GM06990 (cell line): ENCODE measurements around the gene HIVEP1.

ENCODE experiments used
- DNase-seq: peaks from one replicate; pipeline ENCODE4 v3.0.0-alpha.2; 2011; ENCODE audit not compliant: insufficient read length; ENCODE audit errors: extremely low read depth
- H3K27me3 ChIP-seq: replicated peaks from 2 replicates; pipeline ENCODE4 v1.6.0; 2011; ENCODE audit warnings: low read length; ENCODE audit not compliant: control insufficient read depth, insufficient read depth
- H3K36me3 ChIP-seq: 2 replicates; pipeline ENCODE4 v1.5.1; 2011; ENCODE audit warnings: low read length; ENCODE audit not compliant: control insufficient read depth, insufficient read depth
- H3K4me3 ChIP-seq: replicated peaks from 2 replicates; pipeline ENCODE4 v1.5.1; 2011; ENCODE audit warnings: low read depth, mild to moderate bottlenecking, control low read depth, low read length
- CTCF ChIP-seq: IDR thresholded peaks from 2 replicates; pipeline ENCODE4 v1.5.1; 2011; ENCODE audit warnings: low read length, control low read depth, mild to moderate bottlenecking, inconsistent platforms; ENCODE audit not compliant: insufficient read depth, poor library complexity, severe bottlenecking

HIVEP1 gene

GRCh38 chr6:12047792-12048432 lies 35.8 kb downstream of the HIVEP1 start:
- Histone ChIP-seq H3K4me3 (no peak overlapping the region), H3K27me3 (no peaks in the 10 kb centered on the region), H3K36me3 (no peaks in the 10 kb centered on the region)
- no peak for DNase-seq
- no peak for TF ChIP-seq CTCF

DNA sequence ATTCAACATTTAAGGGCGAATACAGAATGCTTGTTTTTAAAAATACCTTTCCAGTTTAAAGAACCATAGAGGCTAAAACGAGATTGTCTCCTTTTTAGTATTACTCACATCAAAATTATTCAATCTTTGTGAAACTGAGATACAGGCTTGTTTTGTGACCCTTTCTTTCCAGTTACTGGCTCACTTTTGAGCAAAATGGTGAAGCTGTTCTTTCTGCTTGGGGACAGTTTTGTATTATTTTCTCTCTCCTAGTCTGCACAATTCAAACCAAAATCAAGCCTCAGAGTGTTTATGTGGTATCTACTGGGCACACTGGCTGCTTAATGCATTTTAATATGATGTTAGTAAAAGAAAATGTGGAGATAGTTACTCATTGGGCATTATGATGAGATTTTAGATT lies 36.5 kb downstream of the HIVEP1 start:
- H3K36me3 ChIP-seq, result no peaks in the 10 kb centered on the region
- H3K4me3 ChIP-seq, result no peak overlapping the region
- TF ChIP-seq CTCF, result no peak
- DNase-seq, result no peak
- H3K27me3 ChIP-seq, result no peaks in the 10 kb centered on the region

DNA sequence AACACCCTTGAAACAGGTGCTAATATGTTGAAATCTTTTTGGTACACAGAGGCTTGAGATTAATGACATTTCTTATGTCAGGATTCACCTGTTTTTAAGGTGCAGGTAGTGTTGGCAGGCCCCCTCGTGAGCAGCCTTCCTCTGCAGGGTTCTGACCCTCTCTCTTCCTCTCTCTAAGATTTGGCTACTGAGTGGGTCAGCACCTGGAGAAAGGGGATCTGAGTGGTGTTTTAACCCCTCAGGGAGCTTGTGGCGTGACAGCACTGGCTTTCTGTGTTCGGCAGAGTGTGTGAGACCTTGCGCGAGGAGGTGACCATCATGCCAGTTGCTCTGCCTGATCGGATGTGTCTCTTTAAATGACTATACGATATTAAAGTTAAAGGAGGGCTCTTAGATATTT lies 37.1 kb downstream of the HIVEP1 start:
- no peak for TF ChIP-seq CTCF
- Histone ChIP-seq H3K36me3 (no peaks in the 10 kb centered on the region), H3K4me3 (no peak overlapping the region), H3K27me3 (no peaks in the 10 kb centered on the region)
- DNase-seq, result peak; percentile 56

- no peaks in the 10 kb centered on the region for H3K27me3 ChIP-seq
- H3K4me3 ChIP-seq, result peak overlapping the region; percentile 32
- peak; percentile 79 for DNase-seq
- TF ChIP-seq CTCF, result no peak
- H3K36me3 ChIP-seq, result no peaks in the 10 kb centered on the region
These were observed 39.8 kb downstream of the HIVEP1 start for GRCh38 chr6:12051861-12052368.

DNA sequence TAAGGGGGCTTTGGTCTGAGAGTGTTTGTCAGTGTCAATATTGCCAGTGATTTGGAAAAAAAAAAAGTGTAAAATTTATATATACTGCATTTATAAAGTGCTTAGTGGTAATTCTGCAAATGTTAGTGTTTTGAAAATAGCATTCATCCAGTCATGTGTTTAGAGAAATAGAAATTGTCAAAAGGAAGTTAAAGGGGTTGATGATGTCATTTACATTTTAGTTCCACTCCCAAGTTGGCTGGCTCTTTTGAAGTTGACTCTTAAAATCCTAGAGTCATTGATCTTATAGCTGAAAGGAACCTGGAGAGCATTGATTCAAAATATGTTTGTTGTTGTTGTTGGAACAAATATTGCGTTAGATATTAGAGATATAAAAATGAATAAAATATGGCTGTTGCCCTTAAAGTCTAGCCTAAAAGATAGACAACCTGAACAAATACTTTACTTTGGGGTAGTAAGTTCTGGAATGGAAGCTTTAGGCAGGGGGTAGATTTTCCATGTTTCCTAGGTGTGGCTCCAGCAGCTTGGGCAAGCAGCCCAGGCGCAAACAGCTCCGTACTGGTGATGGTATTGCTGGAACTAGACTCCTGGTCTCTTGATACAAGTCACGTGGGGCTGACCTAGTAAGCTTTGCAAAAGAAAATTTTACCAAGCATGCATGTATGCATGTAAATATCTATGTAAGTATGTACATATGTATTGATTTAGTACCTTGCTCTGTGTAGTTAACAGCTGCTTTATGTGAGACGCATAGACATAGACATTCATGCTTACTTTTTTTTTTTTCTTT lies 46.3 kb downstream of the HIVEP1 start:
- no peak for TF ChIP-seq CTCF

More for the DNA sequence above, 46.3 kb downstream of the HIVEP1 start:
- DNase-seq, result no peak
- Histone ChIP-seq H3K36me3 (no peaks in the 10 kb centered on the region), H3K27me3 (no peaks in the 10 kb centered on the region), H3K4me3 (no peak overlapping the region)
